GM13977 (cell line): ENCODE results near the gene YBX1.
"Not testable (repeated sequence)": the region's sequence is repeated elsewhere in the genome, so short reads cannot be mapped to it uniquely, and the experiment has no call there.

ENCODE experiments used
- DNase-seq: peaks from one replicate; pipeline ENCODE4 v3.0.0; 2012; ENCODE audit warnings: low spot score
- CTCF ChIP-seq: IDR thresholded peaks from 2 replicates; pipeline ENCODE4 v1.5.1; 2012; ENCODE audit warnings: mild to moderate bottlenecking, control low read depth; ENCODE audit not compliant: insufficient read depth; ENCODE audit errors: extremely low read depth, missing control alignments
- in situ Hi-C: fragments of 300-500 bp; cut with MboI; formaldehyde crosslinking; loops from one replicate; pipeline ENCODE4 v1.12.0; 2022; ENCODE audit warnings: low sequenced_read_pairs, low pct_unique_long_range_greater_than_20kb, mixed read lengths, inconsistent platforms; ENCODE audit not compliant: unreplicated experiment

The YBX1 gene

DNA sequence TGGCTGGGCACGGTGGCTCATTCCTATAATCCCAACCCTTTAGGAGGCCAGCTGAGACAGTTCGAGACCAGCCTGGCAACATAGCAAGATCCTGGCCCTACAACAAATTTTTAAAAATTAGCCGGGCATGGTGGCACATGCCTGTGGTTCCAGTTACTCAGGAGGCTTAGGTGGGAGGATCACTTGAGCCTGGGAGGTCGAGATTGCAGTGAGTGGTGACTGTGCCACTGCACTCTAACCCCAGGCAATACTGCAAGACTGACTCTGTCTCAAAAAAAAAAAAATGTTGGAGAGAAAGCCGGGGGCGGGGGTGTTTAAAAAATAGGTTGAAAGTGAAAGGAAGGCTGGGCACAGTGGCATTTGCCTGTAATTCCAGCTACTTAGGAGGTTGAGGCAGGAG, 41.3 kb downstream of the YBX1 start:
- DNase-seq = no peak
- in situ Hi-C loops = no loop called here
- no peak for TF ChIP-seq CTCF

DNA sequence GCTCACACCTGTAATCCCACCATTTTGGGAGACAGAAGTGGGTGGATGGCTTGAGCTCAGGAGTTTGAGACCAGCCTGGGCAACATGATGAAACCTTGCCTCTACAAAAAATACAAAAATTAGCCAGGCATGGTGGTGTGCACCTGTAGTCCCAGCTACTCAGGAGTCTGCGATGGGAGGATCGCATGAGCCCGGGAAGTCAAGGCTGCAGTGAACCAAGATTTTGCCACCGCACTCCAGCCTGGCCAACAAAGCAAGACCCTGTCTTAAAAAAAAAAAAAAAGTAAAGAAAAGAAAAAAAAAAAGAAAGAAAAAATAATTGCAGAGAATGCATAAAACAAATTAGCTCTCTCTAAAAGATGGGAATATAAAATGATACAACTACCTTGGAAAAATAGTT, 43.6 kb downstream of the YBX1 start:
- not testable (repeated sequence) for DNase-seq
- in situ Hi-C loops = loop anchor here (25.0 kb wide), 1 partner anchor 389 kb away; the partner anchor contains the start of gene FOXJ3

- no peak for DNase-seq
- in situ Hi-C loops = loop anchor here (25.0 kb wide), 1 partner anchor 393 kb away; the partner anchor contains the start of gene FOXJ3
- no peak for TF ChIP-seq CTCF
Observed at GRCh38 chr1:42730002-42730401, 47.8 kb downstream of the YBX1 start.

- no peak for DNase-seq
- in situ Hi-C loops = loop anchor here (25.0 kb wide), 1 partner anchor 394 kb away; the partner anchor contains the start of gene FOXJ3
- TF ChIP-seq CTCF = peak; percentile 14
Observed at GRCh38 chr1:42730988-42731387, 48.8 kb downstream of the YBX1 start.

DNA sequence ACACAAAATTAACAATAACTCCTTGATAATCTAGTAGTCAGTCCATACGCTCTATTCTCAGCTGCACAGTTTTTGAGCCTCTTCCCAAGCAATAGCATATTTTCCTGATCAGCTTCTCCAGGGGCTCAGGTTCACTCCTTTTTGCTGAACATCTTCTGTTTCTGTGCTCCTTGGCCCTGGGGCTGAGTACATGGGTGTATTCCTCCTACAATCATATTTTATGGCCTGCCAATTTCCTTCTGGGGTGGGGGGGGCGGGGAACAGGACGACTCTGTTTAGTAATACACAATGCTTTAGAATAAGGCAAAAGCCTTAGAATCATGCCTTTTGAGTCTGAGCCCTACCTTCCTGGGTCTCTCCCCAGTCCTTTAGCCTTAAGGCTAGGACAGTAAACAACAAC, 49.4 kb downstream of the YBX1 start:
- no peak for DNase-seq

GRCh38 chr1:42732126-42732680, 50.0 kb downstream of the YBX1 start:
- in situ Hi-C loops = loop anchor here (25.0 kb wide), 1 partner anchor 395 kb away; the partner anchor contains the start of gene FOXJ3
- no peak for DNase-seq
- no peak for TF ChIP-seq CTCF

More for the DNA sequence above, 49.4 kb downstream of the YBX1 start:
- TF ChIP-seq CTCF = no peak
- in situ Hi-C loops = loop anchor here (25.0 kb wide), 1 partner anchor 394 kb away; the partner anchor contains the start of gene FOXJ3

DNA sequence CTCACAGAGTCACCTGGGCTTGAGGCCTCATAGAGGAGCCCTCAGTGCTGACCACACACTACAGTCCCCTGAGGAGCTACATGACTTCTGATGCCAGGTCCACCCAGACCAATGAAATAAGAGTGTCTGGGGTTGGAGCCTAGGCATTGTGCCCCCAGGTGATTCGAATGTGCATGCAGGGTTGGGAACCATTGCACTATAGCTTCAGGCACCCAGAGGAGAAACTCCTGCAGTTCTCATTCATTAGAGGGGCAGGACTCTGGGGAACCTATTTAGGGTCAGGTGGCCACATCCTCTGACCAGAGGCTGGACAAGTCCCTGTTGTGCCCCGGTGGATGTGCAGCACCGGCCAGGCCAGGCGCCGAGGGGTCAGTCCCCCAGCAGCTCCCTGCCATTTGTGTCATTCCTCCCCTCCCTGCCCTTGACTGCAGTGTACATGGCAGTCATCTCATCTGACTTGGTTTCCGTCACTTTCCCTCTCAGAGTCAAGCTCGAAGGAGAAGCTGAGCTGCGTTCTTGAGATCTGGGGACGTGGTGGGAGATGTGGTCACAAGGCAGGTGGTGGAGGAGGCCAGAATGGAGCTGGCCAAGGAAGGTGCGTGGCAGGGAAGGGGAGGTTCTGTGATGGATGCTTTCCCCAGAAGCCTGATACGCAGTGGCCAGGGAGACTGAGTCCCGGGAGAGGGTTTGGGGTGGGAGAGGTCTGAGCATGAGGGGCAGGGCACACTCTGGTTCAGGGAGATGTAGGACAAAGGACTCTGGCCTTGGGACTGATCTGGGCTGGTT, 51.4 kb downstream of the YBX1 start:
- DNase-seq = peak; percentile 2
- TF ChIP-seq CTCF = no peak
- in situ Hi-C loops = loop anchor here (25.0 kb wide), 1 partner anchor 396 kb away; the partner anchor contains the start of gene FOXJ3
